Right renal pelvis (tissue), 4 donors: ENCODE measurements around the gene CCDC92B. TPM values are rescaled to one million over a fixed set of nuclear protein-coding genes. Genes with fewer than 3 reads are reported as not detected.
"Not testable (repeated sequence)": the region's sequence is repeated elsewhere in the genome, so short reads cannot be mapped to it uniquely, and the experiment has no call there.

ENCODE experiments used
- DNase-seq, 4 donors: peaks; one replicate each; pipeline ENCODE4 v3.0.0-alpha.2; 2013; ENCODE audit warnings: low read depth in 4 of 4, low spot score in 3 of 4, missing footprints in 1 of 4
- polyA plus RNA-seq, 4 donors: library from polyadenylated mRNA; unstranded; fragments of 120-200 nt; gene quantifications; one replicate each; pipeline ENCODE4 v1.2.1, GENCODE V29; 2013; ENCODE audit not compliant: insufficient read length in 4 of 4

CCDC92B gene
- polyA plus RNA-seq, 4 donors: 0.14 to 0.39 (median 0.26) TPM

DNA sequence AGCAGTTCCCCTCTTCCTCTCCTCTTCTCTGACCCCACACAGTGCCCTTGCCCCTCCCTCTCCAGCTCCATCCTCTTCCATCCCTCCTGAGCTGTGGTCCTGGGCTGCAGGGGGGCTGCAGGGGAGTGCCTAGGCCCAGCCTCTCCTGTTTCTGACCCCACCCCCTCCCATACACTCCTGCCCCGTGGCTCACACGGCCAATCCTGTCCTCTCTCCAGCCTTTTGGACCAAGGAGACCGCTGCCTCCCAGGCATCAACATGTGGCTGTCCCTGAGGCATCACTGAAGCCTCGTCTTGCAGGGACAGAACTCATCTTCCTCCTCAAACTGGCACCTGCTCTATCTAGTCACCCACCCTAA lies 44.6 kb downstream of the CCDC92B start:
- DNase-seq: no peak

- no peak for DNase-seq
These were observed 45.2 kb downstream of the CCDC92B start for GRCh38 chr17:2704031-2704889.

- DNase-seq: no peak
These were observed 45.8 kb downstream of the CCDC92B start for GRCh38 chr17:2703606-2704005.

DNA sequence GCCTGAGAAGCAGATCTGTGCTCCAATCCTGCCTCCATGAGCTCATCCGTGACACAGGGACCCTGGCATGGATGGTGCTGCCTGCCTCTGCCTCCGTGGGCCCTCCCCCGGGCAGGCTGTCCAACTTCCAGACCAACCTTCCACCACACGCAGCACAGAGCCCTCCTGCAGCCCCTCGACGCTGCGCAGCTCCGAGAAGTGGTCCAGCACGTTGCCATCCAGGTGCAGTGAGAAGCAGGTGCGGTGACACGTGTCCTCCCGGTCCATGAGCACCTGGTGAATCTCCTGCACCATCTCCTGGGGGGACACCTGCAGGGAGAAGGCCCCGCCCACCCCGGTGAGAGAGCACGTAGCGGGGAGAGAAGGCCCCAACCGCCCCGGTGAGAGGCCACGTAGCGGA lies 46.3 kb downstream of the CCDC92B start:
- no peak for DNase-seq

- DNase-seq: no peak
These were observed 47.3 kb downstream of the CCDC92B start for GRCh38 chr17:2701996-2702741.

DNA sequence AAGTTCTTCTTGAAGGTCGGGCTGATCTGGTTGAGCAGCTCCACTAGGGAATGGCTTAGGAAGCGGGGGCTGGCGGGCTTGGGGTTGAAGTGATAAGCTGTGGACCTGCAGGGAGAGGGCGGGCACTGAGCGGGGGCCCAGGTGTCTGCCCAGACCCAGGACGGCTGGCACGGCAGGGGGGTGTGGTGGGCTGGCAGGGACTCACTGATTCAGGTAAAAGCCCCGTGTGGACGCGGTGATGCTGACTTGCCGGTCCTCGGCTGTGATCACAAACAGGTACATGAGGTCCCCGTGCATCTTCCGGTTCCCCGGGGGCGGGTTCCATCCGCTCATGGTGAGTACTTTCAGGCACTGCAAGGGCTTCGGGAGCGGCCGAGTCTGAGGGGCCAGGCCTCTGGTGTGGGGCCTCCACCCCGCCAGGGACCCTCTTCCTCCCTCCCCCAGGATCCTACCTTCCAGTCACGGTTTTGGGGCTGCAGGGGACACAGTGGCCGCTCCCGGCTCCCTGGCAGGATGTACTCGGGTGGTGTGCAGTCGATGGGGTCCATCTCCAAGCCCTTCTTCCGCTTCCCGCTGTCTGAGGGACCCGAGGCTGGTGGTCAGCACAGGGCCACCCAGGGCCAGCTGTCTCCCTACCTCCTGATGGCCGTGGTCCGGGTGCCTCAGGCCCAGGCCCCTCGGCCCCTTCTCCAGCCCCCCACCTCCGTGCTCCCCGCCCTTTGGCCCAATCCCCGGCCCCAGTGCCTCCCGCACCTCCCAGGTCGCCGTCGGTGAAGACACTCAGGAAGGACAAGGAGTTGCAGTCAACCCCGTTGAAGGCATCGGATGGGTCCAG lies 48.1 kb downstream of the CCDC92B start:
- DNase-seq: no peak

DNA sequence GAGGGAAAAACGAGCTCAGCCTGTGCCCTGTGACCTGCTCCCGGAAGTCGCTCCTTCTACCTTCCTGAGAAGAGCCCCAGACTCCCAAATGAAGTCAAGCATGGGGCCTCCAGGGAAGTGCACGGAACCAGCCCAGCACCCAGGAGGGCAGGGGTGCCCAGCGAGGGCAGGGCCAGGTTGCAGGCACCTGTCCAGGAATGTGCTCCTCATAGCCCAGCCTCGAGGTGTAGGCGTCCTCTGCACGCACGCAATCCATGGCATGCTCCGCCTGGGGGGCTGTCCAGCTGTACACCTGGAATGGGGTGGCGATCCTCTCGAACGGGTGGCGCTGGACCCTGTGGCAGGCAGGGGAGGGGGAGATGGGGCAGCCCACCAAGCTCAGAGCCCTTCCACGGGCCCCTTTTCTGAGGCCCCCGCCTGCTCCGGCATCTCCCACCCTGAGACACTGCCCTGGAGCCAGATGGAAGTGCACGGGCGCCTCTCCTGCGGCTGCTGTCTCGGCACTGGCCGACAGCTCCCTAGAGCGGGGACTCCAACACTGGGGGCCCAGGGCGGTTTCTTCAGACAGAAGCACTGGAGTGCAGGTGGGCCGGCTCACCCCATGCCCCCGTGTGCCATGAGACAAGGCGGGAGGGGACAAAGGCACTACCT lies 48.8 kb downstream of the CCDC92B start:
- no peak for DNase-seq

DNA sequence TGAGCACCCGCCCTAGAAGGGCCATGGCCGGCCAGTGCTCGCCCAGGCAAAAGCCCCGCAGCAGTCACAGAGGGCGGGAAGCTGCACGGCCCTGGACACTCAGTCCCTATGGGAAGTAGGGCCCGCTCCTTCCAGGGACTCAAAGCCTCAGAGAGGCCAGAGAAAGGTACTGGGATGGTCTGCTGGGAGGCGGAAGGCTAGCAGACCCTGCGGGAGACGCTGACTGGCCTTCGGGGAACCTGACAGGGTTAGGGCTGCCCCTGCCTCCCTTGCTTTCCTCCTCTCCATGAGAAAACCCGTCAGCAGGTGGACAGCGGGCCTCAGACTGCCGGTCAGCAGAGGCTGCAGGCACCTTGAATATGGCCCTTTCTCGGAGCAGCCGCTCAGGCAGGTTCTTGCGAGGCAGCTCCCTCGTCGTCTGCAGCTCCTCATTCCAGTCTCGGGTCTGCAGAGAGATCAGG lies 49.4 kb downstream of the CCDC92B start:
- DNase-seq: no peak

DNA sequence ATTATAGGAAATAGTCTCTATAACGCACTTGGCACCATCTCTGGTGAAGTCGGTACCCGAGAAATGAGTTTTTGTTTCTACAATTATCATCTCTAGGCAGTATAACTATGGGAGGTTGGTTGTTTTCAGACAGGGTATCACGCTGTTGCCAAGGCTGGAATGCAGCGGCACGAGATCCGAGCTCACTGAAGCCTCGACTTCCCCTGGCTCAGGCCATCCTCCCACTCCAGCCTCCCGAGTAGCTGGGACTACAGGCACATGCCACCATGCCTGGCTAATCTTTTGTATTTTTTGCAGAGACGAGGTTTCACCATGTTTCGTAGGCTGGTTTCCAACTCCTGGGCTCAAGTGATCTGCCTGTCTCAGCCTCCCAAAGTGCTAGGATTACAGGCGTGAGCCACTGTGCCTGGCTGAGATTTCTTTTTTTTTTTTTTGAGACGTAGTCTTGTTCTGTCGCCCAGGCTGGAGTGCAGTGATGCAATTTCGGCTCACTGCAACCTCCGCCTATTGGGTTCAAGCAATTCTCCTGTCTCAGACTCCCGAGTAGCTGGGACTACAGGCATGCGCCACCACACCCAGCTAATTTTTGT lies 50.1 kb downstream of the CCDC92B start:
- DNase-seq: not testable (repeated sequence)

GRCh38 chr17:2697611-2698162 lies 51.8 kb downstream of the CCDC92B start:
- DNase-seq: no peak

DNA sequence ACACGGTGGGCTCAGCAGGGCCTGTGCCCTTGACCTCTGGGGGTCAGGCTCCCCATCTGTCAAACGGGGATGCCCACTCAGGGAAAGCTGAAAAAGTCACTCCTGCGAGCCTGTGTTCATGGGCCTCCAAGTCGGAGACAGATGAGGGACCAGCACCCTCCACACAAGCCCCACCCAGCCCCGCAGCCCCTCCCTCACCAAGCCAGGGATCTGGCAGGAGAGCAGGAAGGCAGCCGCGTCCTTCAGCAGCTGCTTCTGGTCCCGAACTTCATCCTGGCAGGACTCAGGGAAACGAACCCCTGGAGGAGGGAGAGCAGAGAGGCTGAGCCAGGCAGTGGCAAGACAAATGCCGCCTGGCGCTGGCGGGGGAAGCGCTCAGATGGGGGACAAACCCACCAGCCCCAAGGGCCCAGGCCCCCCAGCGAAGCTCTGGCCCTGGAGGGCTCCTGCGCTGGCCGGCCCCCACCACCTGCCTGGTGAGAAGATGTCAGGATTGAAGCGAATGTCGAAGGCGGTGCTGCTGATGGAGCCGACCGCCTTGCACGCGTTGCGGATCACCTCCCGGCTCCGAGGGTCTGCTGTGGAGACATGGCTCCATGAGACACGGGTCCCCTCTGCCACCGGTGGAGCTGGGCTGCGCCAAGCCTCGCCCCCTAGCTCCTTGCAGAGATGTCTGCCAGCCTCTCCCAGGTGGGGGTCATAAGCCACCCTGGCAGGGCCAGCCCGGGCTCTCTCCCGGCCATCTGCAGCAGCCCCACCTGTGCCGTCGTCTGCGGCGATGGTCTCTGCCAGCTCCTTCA lies 53.3 kb downstream of the CCDC92B start:
- DNase-seq: no peak

- DNase-seq: no peak
These were observed 54.0 kb downstream of the CCDC92B start for GRCh38 chr17:2695243-2695960.

GRCh38 chr17:2694381-2695242 lies 54.8 kb downstream of the CCDC92B start:
- no peak for DNase-seq

- no peak for DNase-seq
These were observed 55.7 kb downstream of the CCDC92B start for GRCh38 chr17:2693561-2694380.

GRCh38 chr17:2692781-2693135 lies 56.7 kb downstream of the CCDC92B start:
- DNase-seq: no peak

GRCh38 chr17:2691965-2692780 lies 57.3 kb downstream of the CCDC92B start:
- no peak for DNase-seq
